DMS114 treated with DMSO at 0.1 percent for 48 hours (cell line): ENCODE measurements around the gene SCYGR8.
A peak's percentile ranks its signal among the peaks of the same experiment; 100 is the strongest.

Experiments used
- DNase-seq: peaks from one replicate; lab custom pipeline; 2025; ENCODE audit not compliant: unreplicated experiment; lab: John Stamatoyannopoulos, UW

Gene SCYGR8

GRCh38 chr2:227759411-227760118, 13.9 kb downstream of the SCYGR8 start:
- no peak for DNase-seq

GRCh38 chr2:227761740-227762476, 16.2 kb downstream of the SCYGR8 start:
- no peak for DNase-seq

- no peak for DNase-seq
These were observed 20.2 kb downstream of the SCYGR8 start for GRCh38 chr2:227765788-227766372.

GRCh38 chr2:227766373-227766883, 20.7 kb downstream of the SCYGR8 start:
- peak; percentile 30 for DNase-seq

- no peak for DNase-seq
These were observed 22.1 kb downstream of the SCYGR8 start for GRCh38 chr2:227767830-227768229.

GRCh38 chr2:227772197-227772661, 26.5 kb downstream of the SCYGR8 start:
- DNase-seq, result no peak

GRCh38 chr2:227772932-227773331, 27.2 kb downstream of the SCYGR8 start:
- DNase-seq, result no peak

GRCh38 chr2:227774011-227774624, 28.4 kb downstream of the SCYGR8 start:
- DNase-seq, result no peak

- no peak for DNase-seq
These were observed 29.5 kb downstream of the SCYGR8 start for GRCh38 chr2:227774895-227775842.

GRCh38 chr2:227780981-227781615, 35.4 kb downstream of the SCYGR8 start:
- DNase-seq, result no peak

- no peak for DNase-seq
These were observed 36.1 kb downstream of the SCYGR8 start for GRCh38 chr2:227781841-227782240.

GRCh38 chr2:227782804-227783203, 37.1 kb downstream of the SCYGR8 start:
- DNase-seq, result no peak

- DNase-seq, result no peak
These were observed 37.9 kb downstream of the SCYGR8 start for GRCh38 chr2:227783404-227784138.

- no peak for DNase-seq
These were observed 39.6 kb downstream of the SCYGR8 start for GRCh38 chr2:227785293-227785692.

GRCh38 chr2:227788561-227789018, 42.9 kb downstream of the SCYGR8 start:
- DNase-seq, result no peak

GRCh38 chr2:227789803-227790202, 44.1 kb downstream of the SCYGR8 start:
- no peak for DNase-seq

- DNase-seq, result no peak
These were observed 47.5 kb downstream of the SCYGR8 start for GRCh38 chr2:227793148-227793712.
